NOMO-1 (cell line): ENCODE measurements around the gene PAM16.

Experiments
- DNase-seq, 2 experiments: peaks; one replicate each; lab custom pipeline; 2025; ENCODE audit not compliant: unreplicated experiment in 2 of 2; lab: John Stamatoyannopoulos, UW

The PAM16 gene

DNA sequence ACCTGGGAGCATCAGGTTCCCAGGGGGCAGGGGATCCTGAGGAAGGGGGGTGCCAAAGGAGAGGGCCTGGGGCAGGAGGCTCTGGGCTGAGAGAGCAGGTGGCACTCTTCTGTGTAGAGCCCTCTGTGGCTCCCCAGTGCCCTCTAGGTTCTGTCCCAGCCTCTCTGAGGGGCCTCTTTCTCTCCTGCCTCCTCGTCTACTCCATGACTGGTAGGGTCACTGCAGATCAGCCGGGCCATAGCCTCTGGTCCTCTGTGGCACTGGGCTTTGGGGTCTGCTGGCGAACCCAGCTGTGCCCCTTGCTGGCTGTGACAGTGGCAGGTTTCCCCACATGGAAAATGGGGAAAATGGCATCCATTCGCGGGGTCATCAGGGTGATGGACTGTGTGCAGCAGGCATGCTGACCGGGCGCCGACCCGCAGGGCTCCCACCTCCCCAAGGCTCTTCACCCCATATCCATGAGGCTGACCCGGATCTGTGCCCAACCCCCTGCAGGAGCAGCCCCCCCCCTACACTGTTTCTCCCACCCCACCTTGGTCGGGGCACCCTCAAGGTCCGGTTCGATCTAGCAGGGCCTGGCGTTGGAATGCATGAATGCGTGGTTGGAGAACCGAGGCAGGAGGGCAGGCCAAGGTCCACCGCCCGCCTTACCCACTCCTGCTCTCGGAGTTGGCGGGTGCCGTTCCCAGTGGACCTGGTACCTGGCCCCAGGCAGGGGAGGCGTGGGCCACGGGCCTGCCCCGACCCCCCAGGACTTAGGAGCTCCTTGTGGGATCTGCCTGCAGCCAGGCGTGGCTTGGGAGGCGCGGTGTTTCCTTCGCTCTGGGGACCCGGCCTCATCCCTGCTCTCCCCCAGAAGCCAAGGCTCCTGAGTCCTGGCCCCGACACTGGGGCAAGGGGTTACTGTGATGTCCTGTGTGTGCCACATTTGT, 28.7 kb downstream of the PAM16 start:
- DNase-seq = no peak

DNA sequence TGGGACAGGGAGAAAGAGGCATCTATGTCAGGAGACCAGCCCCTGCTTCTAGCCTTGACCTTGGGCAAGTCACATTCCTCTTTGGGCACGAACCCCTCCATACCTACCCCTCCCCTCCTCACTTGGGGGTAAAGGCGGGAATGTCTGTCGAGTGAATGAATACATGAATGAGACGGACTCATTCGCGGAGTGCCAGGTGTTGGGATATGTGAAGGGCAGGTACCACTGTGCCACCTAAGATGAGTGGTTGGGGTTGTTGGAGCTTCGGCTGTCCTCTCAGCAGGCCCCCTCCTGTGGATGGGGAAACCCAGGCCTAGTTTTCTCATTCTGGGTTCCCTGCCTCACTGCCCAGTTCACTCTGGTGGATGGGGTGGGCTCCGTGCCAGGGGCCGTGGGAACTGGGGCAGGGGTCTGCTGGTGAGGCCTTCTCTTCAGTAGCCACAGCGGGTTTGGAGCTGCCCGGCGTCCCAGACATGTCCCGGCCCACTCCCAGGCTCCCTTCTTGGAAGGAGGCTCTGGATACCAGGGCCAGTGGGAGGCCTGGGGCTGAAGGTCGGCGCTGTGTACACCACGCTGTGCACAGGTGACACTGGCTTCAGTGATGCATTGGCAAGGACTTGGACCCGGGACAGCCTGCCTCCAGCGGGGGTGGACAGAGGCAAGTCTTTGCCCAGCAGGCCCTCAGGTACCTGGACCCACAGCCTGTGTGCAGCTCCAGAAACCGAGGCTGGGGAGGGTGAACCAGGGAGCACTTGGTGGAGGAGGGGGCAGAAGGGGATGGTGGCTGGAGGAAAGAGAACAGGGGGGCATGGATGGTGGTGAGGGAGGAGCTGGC, 29.6 kb downstream of the PAM16 start:
- DNase-seq = no peak

DNA sequence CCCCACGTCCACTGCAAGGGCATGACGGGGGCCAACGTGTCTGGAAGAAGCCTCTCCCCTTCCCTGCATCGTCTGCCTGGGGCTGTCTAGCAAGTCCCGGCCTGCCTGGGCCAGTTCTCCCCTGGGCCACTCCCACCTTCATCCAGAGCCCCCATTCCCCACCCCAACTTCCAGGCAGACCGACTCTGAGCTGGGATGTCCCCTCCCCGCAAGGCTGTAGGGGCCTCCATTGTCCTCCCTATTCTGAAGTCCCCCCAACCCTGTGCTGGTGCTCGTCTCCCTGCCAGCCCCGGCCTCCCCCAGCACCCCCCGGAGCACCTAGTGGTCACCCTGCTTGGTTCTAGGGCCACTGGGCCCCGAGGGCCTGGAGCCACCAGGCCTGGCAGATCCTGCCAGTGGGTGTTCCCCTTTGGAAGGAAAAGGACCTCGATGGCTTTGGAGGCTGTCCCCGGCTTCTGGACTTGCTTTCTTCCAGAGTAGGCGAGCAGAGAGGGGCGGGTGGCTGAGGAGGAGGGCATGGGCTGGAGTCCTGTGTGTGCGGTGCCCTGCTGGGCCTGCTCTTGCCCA, 30.5 kb downstream of the PAM16 start:
- no peak for DNase-seq

DNA sequence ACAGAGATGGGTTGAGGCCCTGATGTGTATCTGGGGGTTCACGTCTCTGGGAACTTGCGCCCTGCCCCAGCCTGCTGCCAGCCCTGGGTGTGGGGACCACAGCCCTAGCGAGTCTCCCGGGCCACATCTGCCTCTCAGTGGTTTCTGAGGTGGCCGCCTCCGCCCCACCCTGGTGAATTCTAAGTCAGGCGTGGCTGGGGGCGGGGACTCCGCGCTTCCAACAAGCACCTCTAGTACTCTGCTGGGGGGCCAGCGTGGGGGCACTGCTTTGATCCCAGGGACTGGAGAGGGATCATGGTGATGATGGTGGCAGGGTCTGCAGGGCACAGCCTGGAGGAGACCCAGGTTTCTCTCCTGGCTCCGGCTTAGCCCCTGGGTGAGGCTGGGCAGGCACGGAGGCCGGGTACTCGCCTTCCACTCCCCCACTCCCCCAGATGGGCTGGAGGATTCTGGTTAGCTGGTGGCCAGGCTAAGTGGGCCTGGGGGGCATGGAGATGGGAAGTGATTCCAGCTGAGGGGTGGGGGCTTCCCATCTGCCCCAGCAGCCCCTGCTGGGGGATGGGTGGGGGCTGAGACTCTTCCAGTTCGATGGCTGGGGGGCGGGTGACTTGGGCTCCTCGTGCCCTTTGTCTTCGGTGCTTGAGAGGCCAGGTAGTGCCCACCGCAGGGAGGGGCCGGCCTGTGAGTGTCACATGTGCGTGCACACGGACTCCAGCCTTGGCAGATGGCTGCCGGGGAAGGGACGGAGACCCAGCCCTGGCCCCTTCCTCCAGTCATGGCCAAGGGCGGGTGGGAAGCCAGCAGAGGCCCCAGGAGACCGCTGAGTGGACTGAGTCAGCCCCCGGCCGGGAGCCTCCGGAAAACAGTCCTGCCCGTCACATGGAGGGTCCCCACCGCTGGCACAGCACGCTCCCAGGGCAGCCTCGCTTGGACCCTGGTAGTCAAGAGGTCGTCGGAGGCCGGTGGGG, 31.4 kb downstream of the PAM16 start:
- DNase-seq = no peak

DNA sequence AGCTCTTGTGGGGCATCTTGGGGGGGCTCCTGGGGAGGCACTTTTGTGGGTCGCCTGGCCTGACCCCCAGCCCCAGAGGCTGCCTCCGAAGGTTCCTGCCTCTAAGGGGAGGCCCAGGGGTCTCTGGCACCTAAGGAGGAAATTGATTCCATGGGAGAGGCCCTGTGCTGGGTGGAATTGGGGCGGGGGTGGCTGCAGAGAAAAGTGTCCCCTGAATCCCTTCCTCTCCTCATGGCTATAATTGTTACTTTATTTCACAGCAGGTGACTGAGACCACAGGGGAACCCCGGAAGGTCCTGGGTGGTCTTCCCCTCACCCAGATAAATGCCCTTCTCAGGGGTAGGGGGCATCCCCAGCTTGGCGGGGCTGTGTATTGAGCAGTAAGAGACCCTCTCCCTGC, 32.2 kb downstream of the PAM16 start:
- DNase-seq = no peak

DNA sequence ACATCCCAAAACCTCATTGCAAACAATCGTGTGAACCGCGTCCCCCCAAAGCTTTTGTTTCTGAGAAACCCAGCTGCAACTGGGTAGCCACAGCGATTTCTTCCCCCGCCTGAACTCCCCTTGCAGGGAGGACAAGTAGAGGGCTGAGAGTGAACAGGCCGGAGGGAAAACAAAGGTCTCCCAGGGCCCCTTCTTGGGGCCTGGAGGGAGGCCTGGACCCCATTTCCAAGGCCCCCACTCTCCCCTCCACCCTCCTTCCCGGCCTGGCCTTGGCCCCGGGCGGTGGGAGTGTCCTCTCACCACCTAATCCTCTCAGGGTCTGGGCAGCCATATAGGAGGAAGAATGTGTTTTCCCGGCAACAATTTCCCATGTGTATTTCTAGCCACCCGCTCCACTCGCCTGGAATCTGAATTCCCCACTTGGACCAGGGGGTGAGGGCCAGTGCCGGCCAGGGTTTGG, 32.6 kb downstream of the PAM16 start:
- no peak for DNase-seq

DNA sequence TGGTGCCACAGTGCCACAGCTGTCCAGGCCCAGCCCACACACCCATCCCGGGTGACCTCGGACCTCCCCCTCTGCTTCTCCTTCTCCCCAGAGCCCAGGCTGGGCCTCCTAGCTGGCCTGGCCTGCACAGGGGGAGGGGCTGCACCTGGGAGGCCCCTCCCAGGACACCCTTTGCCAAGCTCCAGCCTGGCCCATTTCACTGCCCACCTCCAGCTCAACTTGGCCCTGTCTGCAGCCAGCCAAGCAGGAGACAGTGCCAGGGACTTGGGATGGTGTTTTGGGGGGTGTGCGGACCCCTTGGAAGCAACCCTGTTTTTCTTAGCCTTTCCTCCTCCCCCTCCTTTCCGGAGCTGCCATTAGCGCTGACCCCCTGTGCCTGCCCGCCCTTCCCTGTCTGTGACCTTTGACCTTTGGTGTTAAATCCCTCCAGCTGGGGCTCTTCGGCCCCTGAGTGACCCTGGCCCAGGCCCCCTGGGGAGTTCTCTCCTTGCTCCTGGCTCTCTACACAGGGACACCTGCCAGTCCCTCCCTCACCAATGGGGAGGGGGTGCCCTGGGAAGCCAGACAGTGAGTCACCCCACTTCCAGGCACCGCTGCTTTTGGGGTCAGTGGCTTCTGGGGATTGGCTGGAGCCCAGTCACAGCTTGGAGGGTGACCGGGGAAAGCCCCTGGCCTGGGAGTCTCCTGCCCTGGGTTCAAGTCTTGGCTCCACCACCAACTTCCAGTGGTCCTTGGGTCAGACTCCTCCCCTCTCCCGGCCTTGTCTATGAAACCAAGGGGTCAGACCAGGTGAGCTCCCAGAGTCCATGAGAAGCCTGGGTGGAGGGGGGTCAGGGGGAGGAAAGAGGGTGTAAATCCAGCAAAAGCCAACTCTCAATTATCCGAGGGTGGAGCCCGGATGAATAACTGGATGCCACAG, 33.3 kb downstream of the PAM16 start:
- DNase-seq = no peak

DNA sequence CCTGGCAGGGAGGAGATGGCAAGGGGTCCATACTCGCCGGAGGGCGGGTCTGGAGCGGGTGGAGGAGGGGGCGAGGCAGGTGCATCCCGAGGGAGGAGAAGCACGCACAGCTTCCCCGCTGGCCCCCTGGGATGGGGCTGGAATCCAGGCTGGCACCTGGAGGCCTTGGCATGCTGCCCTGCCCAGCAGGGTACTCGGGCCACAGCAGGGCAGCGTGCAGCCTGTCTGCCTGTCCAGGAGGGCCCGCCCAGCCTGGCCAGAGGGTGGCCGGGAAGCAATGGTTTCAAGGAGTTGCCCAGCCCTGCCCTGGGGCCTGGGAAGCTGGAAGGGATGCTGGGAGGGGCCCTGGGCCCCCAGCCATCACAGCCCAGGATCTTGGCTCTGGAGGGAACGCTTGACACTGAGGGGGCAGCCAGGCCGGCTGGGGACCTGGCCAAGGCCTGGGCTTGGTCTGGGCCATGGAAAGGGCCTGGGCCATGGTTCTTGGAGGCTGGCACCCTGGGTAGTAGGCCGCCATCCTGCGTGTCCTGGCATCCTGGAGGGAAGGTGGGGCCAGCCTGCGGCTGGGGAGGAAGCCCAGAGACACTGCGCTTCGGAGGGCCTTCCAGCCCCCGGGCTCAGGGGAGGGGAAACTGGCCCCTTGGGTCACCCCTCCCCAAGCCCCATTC, 34.1 kb downstream of the PAM16 start:
- DNase-seq = no peak

DNA sequence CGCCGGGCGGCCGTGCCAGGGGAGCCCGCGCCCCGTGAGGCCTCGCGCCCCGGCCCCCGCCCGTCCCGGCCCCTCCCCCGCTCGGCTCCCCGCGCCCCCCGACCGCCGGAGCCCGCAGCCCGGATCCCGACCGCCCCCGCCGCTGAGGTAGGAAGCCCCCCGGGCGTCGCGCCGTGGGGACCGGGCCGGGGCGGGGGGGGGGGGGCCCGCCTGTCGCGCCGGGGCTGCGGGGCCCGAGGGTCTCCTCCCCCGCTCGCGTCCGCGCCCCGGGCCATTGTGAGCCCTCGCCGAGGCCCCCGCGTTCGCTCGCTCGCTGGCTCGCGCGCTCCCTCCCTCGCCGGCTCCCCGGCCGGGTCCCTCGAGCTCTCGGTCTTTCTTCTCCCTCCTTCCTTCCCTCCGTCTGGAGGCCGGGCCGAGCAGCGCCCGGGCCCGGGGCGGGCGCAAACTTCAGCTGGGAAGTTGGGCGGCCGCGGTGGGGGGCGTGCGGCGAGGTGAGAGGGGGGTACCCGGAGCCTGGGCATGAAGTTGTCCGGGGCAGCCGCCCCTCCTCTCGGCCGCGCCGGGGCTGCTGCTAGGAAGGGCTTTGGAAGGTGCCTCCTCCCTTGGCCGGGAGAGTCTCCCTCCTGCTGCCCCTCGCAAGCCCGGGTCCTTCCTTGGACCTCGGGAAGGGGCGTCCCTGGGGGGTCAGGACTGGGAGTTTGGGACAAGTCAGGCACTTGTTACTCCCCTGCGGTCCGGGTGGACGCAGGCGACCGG, 34.8 kb downstream of the PAM16 start:
- no peak for DNase-seq

DNA sequence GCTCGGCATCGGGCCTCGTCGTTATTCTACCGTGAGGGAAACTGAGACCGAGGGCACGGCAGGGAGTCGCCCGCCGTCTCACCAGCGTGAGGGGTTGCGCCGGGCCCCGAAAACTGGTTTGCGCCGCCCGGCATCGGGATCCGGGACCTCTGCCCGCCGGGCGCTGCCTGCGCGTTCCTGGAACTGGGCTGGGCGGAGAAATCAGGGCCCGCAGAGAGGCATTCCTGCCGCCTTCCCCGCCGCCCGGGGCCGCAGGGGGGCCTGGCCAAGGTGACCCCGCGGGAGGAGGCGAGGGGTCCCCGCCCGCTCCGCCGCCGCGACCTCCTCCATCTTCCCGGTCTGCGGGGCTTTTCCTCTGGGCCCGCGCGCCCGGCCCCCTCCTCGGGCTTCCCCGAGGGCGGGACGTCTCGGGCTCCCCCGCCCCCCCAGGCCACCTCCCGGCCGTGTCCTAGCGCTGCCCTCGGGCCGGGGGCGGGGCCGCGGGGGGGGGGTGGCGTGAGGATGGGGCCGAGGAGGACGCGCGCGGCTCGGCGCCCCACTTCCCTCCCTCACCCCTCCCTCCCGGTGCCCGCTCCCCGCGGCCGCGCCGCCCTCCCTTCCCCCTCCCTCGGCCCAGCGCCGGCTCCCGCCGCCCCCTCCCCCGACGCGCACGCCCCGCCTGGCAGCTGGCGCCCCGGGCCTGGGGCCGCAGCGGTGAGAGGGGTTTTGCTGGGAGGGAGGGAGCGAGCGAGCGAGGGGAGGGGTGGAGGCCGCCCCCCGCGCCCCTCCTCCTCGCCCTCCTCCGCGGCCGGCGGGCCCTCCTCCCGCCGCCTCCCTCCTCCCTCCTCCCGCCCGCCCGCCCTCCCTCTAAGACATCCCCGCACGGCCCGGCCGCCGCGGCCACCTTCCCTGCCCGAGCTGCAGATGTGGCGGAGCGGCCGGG, 35.7 kb downstream of the PAM16 start, which contains the start of gene GLIS2:
Gene GLIS2, plus strand, starts transcription at position 882 of the 922 bp plus-strand sequence. CDS start 16,214 bp downstream, outside the sequence.
- no peak for DNase-seq

DNA sequence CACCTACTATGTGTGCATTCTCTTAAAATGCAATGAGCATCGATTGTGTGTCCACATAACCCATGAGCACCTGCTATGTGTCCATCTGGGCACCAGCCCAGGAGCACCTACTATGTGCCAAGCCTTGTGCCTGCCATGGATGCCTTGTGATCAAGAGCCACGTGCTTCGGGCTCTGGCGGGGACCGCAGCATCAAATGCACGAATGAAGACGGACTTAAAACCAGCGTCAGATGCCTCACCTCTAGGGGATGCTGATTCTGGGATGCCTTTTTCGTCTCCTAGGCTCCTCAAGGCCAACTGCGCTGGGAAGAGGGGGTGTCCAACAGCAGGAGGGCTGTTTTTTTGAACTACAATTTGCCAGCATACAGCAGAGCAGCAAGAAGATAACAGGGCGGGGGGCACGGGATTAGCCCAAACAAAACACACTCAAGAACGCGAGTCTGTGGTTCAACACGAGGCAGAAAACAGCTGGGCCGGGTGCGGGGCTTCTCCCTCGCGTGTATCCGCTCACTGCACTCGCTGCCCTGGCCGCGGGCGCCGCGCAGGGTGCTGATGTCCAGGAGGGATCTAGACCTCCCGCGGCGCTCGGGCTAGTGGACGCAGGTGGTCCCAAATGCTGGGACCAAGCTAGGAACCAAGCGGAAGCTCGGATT, 36.5 kb downstream of the PAM16 start:
- peak in 1 of 2 experiments; percentile 9 for DNase-seq

DNA sequence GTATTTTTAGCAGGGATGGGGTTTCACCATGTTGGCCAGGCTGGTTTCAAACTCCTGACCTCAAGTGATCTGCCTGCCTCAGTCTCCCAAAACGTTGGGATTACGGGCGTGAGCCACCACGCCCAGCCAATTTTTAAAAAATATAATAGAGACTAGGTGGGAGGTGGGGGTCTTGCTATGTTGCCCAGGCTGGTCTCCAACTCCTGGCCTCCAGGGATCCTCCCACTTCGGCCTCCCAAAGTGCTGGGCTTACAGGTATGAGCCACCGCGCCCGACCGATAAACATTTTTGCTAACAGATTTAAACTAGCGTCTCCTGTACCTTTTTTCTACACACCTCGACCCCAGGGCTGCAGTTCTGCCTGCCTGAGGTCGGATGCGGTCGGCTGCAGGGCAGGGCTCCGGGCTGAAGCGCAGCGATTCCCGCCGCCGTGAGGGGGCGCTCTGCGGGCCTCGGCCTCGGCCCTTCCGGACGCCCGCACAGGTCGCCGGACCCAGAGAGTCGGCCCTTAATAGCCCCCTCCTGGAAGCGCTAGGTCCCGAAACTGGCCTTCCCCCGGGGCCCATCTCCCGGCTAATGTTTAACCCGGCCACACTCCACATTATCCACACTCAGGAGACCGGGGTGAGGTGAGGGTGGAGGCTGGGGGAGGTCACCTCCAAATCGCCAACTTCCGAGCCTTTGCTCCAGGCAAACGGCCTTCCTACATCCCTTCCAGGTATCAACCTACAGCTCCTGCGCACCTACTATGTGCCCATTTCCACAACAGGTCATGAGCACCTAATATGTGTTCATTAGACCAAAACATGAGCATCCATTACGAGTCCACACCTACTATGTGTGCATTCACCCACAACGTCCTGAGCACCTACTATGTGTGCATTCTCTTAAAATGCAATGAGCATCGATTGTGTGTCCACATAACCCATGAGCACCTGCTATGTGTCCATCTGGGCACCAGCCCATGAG, 37.3 kb downstream of the PAM16 start:
- peak; percentile 22 to 48 for DNase-seq

DNA sequence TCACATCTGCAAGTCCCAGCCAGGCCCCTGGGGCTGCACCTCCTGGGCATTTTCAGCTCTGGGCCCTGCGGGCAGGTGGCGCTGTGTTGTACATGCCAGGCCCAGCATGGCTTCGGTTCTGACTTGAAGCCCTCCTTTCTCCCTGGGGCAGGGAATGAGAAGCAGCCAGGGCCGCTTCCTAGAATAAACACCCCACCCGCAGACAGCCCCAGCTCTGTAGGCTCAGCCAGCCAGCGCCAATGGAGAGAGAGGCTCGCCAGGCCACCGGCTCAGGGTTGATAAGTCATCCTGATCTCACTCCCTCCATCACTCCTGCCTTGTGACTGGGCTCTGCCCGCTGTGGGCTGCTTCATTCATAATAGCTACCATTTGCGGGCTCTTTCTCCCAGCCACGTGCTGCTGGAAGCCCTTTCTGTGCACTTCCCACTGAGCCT, 41.3 kb downstream of the PAM16 start:
- DNase-seq = peak in 1 of 2 experiments; percentile 5

DNA sequence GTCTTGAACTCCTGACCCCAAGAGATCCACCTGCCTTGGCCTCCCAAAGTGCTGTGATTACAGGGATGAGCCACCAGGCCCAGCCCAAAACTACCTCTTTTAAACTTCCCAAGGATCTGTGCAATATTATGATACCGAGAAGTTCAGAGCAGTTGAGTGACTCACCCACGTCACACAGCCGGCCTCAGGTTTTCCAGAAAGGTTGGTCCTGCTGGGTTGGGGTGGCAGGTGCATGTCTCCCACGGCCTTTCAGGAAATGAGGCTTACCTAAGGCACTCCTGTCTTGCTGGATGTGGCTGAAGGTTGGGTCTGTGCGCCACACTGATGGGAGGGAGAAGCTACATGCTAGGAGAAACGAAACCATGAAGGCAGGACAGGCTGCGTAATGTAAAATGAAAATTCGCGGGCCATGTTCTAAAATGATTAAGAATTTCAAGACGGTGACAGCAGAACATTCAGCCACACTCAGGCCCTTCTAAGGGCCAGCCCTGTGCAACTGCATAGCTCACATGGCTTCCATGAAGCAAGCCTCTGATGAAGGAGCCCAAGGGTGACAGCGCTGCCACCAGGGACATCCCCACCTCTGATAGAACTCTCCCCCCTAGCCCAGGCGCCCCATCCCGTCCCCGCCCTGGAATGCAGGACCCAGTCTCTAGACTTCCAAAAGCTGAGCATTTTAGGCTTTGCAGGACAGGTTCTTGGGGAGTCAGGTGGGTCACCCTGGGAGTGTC, 41.9 kb downstream of the PAM16 start:
- no peak for DNase-seq
